Stimulated activated CD8-positive, alpha-beta memory T cell treated with anti-CD3 and anti-CD28 coated beads, Interleukin-12 subunit alpha, Interleukin-12 subunit beta, amount 100 ng/mL, for 24 hours (primary cell): Measurements from ENCODE around the gene CD8A.

Experiments used
- DNase-seq: peaks from one replicate; pipeline ENCODE4 v3.0.0-alpha.2; 2020; ENCODE audit errors: extremely low read depth

Gene CD8A

GRCh38 chr2:86808315-86809161 is 17.8 kb upstream of the CD8A start:
- peak; percentile 78 for DNase-seq

GRCh38 chr2:86807468-86808275 is 17.0 kb upstream of the CD8A start:
- no peak for DNase-seq

- no peak for DNase-seq
These were observed 16.4 kb upstream of the CD8A start for GRCh38 chr2:86807133-86807467.

GRCh38 chr2:86806059-86806857 is 15.5 kb upstream of the CD8A start:
- no peak for DNase-seq

DNA sequence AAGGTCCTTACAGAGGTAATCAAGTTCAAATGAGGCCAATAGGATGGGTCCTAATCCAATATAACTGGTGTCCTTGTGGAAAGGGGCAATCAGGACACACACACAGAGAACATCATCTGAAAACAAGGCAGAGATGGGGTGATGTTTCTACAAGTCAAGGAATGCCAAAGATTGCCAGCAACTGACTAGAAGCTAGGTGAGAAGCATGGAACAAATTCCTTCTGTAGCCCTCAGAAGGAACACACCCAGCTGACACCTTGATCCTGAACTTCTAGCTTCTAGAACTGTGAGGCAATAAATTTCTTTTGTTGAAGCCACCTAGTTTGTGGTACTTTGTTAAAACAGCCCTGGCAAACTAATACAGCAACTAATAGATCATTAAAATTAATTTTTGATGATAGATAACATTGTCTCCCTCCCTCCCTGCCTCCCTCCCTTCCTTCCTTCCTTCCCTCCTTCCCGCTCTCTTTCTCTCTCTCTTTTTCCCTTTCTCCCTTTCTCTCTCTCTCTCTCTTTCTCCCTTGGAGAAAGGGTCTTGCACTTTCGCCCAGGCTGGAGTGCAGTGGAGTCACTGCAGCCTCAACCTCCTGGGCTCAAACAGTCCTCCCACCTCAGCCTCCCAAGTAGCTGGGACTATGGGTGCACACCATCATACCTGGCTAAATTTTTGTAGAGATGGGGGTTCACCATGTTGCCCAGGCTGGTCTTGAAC is 10.3 kb upstream of the CD8A start:
- DNase-seq, result no peak

DNA sequence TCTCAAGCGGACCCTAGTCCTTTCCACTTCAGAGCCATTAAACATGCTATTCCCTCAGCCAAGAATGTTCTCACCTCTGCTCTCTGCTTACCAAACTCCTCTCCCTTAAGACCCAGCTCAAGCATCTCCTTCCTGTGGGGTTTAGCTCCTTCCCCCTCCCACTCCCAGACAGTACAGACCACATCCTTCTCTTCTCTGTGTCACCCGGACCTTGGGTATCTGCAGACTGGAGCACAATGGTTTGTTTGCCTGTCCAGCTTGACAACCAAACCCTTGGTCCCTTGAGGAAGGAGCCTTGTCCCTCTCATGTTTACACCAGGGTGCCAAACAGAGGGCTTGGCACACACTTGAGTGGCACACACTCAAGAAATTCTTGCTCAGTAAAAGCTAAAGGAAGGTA is 4.1 kb upstream of the CD8A start:
- DNase-seq, result no peak

DNA sequence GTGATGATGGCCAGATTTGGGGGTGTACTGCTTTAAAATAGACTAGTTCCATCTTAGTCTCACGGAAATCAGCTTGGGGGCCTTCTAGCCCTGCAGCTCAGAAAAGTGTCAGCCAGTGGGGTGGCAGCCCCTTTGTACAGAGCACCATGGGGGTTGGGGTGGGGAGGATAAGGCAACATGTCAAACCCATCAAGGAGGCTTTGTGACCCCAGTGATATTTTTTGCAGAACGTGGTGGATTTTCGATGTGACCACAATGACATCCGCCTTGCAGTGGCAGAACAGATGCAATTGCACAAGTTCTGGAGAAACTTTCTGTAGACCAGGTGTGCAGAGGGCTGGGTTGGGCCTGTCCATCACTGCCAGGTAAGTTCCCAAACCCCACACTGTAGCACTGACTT is 3.0 kb upstream of the CD8A start:
- DNase-seq, result no peak

- DNase-seq, result no peak
These were observed 860 bp upstream of the CD8A start for GRCh38 chr2:86791573-86791972.

GRCh38 chr2:86790134-86790675 is 508 bp downstream of the CD8A start:
- no peak for DNase-seq

- DNase-seq, result no peak
These were observed 1.0 kb downstream of the CD8A start for GRCh38 chr2:86789687-86790133.

- DNase-seq, result no peak
These were observed 1.6 kb downstream of the CD8A start for GRCh38 chr2:86788881-86789686.

DNA sequence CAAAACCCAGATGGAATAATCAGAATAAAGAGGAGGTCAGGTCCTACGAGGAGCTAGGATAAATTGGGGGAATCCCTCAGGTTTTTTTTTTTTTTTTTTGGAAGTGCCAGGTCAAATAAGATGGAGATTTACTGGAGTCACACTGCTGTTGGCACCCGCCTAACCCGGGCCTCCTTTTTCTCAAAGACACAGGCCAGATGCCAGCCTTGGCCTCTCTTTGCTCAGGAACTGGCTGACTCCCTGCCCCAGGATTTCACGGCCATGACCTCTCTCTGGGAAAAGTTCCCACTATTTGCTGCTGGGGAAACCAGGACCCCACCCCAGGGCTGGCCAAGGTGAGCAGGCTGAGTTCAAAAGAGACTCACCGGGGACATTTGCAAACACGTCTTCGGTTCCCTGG is 2.5 kb downstream of the CD8A start:
- DNase-seq, result no peak

DNA sequence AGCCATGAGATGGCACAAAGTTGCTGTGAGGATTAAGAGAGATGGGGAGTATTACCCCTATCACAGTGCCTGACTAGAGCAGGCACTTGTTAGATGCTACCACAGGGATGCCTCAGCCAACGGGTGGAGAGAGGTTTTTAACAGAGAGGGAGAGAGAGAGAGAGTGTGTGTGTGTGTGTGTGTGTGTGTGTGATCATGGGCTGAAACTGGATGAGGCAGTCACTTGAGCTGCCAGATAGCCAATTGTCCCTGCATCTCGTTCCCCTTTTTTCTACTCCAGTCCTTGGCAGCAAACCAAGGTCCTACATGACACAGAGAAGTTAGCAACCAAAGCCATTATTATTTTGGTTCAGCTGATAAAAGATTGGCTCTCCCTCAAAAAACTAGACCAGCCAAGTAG is 3.0 kb downstream of the CD8A start:
- no peak for DNase-seq

GRCh38 chr2:86786001-86786536 is 4.6 kb downstream of the CD8A start:
- no peak for DNase-seq

DNA sequence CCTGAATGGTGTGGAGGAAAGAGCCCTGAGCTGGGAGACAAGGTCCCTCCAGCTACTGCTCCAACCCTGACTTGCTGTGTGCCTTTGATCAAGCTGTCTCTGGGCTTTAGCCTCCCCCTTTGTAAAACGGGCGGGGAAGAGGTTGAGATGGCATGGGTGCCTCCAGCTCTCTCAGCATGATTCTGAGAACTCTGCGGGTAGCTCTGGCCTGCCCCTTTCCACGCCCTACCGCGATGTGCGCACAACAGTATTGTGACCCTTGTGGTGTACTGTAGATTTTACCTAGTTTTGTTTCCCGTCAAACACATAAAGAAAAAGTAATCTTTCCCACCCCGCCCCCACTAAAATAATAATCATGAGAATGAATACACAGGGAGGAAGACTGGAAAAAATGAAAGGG is 5.3 kb downstream of the CD8A start:
- DNase-seq, result peak; percentile 69

DNA sequence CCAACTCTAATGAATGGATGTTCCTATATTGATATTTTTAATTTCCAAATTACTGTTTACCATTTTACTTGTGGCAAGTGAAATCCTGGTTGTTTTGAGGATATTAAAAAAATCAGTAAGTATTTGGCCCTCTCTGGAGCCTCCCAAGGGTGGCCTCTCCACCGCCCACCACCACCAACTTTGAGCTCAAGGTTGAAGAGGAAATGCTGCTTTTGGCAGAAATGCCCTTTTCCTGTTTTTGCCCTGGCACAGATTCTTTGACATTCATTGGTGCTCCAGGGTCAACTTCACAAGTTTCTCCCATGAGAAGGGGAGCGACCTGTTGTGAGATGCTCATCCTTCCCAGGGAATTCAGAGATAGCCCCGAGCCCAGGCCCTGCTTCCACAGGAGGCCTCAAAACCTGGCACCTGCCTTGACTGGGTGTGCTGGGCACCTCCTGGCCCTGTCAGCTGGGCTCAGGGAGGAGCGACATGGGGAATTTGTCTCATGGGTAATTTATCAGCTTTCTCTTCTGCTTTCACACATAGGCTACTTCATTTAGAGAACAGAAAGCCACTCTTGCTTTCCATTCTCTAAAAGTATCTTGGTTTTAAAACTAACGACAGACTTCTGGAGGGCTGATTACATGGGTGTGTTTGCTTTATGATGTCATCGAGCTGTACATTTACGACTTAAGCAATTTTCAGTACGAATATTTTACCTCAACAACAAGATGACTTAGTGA is 6.9 kb downstream of the CD8A start:
- DNase-seq, result no peak

- no peak for DNase-seq
These were observed 8.0 kb downstream of the CD8A start for GRCh38 chr2:86782748-86783147.

GRCh38 chr2:86781363-86781762 is 9.3 kb downstream of the CD8A start:
- DNase-seq, result no peak

DNA sequence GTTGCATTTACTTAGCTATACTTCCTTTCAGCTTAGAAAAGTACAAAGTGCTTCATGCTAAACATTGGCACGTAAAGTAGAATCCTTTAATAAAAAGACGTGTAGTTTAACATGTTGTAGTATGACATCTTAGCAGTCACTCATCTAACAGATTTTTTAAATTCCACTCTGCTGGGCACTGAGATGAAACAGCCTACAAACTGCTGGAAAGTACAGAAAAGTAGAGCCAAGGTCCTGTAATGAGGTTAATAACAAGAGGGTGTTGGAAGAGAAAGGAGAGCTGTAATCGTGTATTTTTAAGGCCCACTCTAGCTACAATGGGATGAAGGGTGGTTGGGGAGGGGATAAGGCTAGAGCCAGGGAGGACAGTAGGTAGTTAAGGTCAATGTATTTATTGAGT is 10.7 kb downstream of the CD8A start:
- no peak for DNase-seq

GRCh38 chr2:86778957-86779356 is 11.8 kb downstream of the CD8A start:
- DNase-seq, result no peak
